ENCODE results near the gene SH3GLB1. TPM values are rescaled to one million over a fixed set of nuclear protein-coding genes. Genes with fewer than 3 reads are reported as not detected.
A peak's percentile ranks its signal among the peaks of the same experiment; 100 is the strongest.
"Not testable (repeated sequence)": the region's sequence is repeated elsewhere in the genome, so short reads cannot be mapped to it uniquely, and the experiment has no call there.

SH3GLB1 gene
- polyA plus RNA-seq (2011; rRNA removed), result 30.2 and 33.9 TPM in 2 replicates
- 5.2 and 7.5 TPM in 2 replicates for polyA plus RNA-seq (2012; cell fraction: cytosol; rRNA removed)
- polyA plus RNA-seq (2012; cell fraction: nucleus; rRNA removed), result 3.1 and 3.6 TPM in 2 replicates
- polyA plus RNA-seq (2017; fragmentation: RNase III; extraction: RNeasy Plus Mini Kit Qiagen cat#74134 plus additional on column Dnase treatment), result 22.2 to 26.9 TPM (median 26.3 TPM) in 3 replicates
- 16.7 and 17.9 TPM in 2 replicates for polyA minus RNA-seq (2011; rRNA and poly(A)+ RNA removed)

DNA sequence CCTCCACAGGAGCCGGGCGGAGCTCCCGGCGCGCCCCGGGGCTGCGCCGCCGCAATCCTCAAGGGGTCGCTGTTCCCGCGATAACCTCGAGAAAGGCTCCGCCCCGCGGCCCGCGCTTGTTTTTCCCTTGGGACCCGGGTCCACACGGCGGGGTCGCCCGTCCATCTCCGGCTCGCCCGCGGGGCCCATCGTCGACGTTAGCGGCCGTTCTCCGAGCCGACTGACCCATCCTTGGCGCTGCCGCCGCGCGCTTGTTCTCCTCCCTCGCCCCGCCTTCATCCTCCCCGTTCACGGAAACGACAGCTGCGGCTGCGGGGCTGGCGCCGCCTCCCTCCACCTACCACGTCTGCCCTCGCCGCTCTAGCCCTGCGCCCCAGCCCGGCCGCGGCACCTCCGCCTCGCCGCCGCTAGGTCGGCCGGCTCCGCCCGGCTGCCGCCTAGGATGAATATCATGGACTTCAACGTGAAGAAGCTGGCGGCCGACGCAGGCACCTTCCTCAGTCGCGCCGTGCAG, at the start of gene SH3GLB1:
TSS of gene SH3GLB1 (plus strand) at position 119 of the 514 bp plus-strand sequence. CDS start at position 443, 324 bp downstream.
- H3K27ac ChIP-seq, result peak within 1 kb of the TSS; percentile 95 to 97

DNA sequence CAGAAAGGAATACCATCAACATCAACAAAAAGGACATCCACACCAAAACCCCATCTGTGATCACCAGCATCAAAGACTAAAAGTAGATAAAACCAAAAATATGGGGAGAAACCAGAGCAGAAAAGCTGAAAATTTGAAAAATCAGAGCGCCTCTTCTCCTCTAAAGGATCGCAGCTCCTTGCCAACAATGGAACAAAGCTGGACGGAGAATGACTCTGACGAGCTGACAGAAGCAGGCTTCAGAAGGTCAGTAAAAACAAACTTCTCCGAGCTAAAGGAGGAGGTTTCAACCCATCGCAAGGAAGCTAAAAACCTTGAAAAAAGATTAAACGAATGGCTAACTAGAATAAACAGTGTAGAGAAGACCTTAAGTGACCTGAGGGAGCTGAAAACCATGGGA, 46.0 kb upstream of the SH3GLB1 start:
- H3K4me1 ChIP-seq; H3K4me2 ChIP-seq; POLR2A ChIA-PET; H3K4me3 ChIP-seq; CTCF ChIA-PET; FAIRE-seq; ATAC-seq; H3K9me3 ChIP-seq; DNase-seq (ENCODE audit: low read depth in 1 of 2, low spot score in 1 of 2); H3K27ac ChIP-seq: not testable (repeated sequence)
- 50% methylated on average over 7 of the region's 7 CpGs for WGBS (ENCODE audit: missing lambda C conversion rate)

More for the DNA sequence above, at the start of gene SH3GLB1:
- peak within 1 kb of the TSS; percentile 86 for H3K4me3 ChIP-seq
- POLR2A ChIA-PET, result interaction anchor here (0.6 to 2.0 kb wide), 5 partner anchors 9 to 1760 kb away, joined by 3 to 13 read pairs (median 6); partner anchors contain the start of genes HS2ST1 and SELENOF
- CTCF ChIA-PET, result interaction anchor here (0.5 to 3.5 kb wide), 32 partner anchors 9 to 1002 kb away, joined by 3 to 37 read pairs (median 4); partner anchors contain the start of gene ODF2L
- peak within 1 kb of the TSS; percentile 94 for H3K4me2 ChIP-seq
- no peaks in the 10 kb centered on the region for H3K9me3 ChIP-seq
- H3K4me1 ChIP-seq, result peaks cover 14% of the 10 kb centered on the region; the same call in 2 of the 3 replicates
- TF ChIP-seq EHF (CRISPR knock-in tag; IDR thresholded peaks at IDR 0.05), result no peak
- no peak for TF ChIP-seq EHMT2 (IDR thresholded peaks at IDR 0.05; ENCODE audit: low read depth)
- no peak for TF ChIP-seq HEYL (CRISPR knock-in tag; IDR thresholded peaks at IDR 0.05)
- no peak for TF ChIP-seq FOXS1 (CRISPR knock-in tag; IDR thresholded peaks at IDR 0.05)
- no peak for TF ChIP-seq SREBF2 (IDR thresholded peaks at IDR 0.05)
- TF ChIP-seq JUN (IDR thresholded peaks at IDR 0.05), result peak; percentile 41 to 59; a peak in 3 of 5 replicates
- TF ChIP-seq ZNF302 (CRISPR knock-in tag; IDR thresholded peaks at IDR 0.05), result no peak
- TF ChIP-seq MAFK (IDR thresholded peaks at IDR 0.05; ENCODE audit: partially characterized antibody), result no peak
- no peak for TF ChIP-seq HOXA7 (CRISPR knock-in tag; IDR thresholded peaks at IDR 0.05)
- TF ChIP-seq CTCF (IDR thresholded peaks at IDR 0.05), result peak; percentile 78
- TF ChIP-seq HMGXB4 (CRISPR knock-in tag; IDR thresholded peaks at IDR 0.05; ENCODE audit: borderline replicate concordance), result no peak
- no peak for TF ChIP-seq MYC (IDR thresholded peaks at IDR 0.05; ENCODE audit: borderline replicate concordance, low read length)
- no peak for TF ChIP-seq POLR2AphosphoS2 (conservative IDR thresholded peaks at IDR 0.05; ENCODE audit: low read length)
- peak; percentile 41 for TF ChIP-seq CHD2 (IDR thresholded peaks at IDR 0.05; ENCODE audit: low read length, partially characterized antibody)
- no peak for TF ChIP-seq RCOR1 (IDR thresholded peaks at IDR 0.05; ENCODE audit: low read depth, low read length)
- TF ChIP-seq SMC3 (IDR thresholded peaks at IDR 0.05), result peak; percentile 41; the same call in 2 of the 3 replicates
- TF ChIP-seq POLR2A (IDR thresholded peaks at IDR 0.05; ENCODE audit: low read length), result peak; percentile 61
- TF ChIP-seq REST (IDR thresholded peaks at IDR 0.05), result peak; percentile 70
- TF ChIP-seq ESRRA (IDR thresholded peaks at IDR 0.05; ENCODE audit: borderline replicate concordance, low read length), result no peak
- no peak for TF ChIP-seq HDAC2 (IDR thresholded peaks at IDR 0.05)
- TF ChIP-seq RAD21 (conservative IDR thresholded peaks at IDR 0.05 in 1 of 2, IDR thresholded peaks at IDR 0.05 in 1 of 2), result peak; percentile 15 to 63; a peak in 4 of 5 replicates
- TF ChIP-seq ZFP36 (IDR thresholded peaks at IDR 0.05; ENCODE audit: borderline replicate concordance, partially characterized antibody), result no peak
- no peak for TF ChIP-seq ZC3H11A (IDR thresholded peaks at IDR 0.05)
- ATAC-seq, result peak; percentile 97 to 98
- FAIRE-seq, result no peak
- DNase-seq (ENCODE audit: low read depth in 1 of 2, low spot score in 1 of 2), result peak; percentile 52 to 86
- WGBS (ENCODE audit: missing lambda C conversion rate), result 0% methylated on average over 30 of the region's 71 CpGs

Data from A549 (cell line).